Ovary (tissue), 9 donors: Measurements from ENCODE around the gene AKT1S1. TPM values are rescaled to one million over a fixed set of nuclear protein-coding genes. Genes with fewer than 3 reads are reported as not detected.

Experiments
- DNase-seq, 5 donors: peaks; one replicate each; pipeline ENCODE4 v3.0.0-alpha.2; 2019 to 2020
- H3K27ac ChIP-seq, 2 donors: fragments of 200-600 bp; one replicate each; pipeline versions ENCODE4 v1.5.1 to v1.8.0; 2019 to 2022
- H3K27me3 ChIP-seq: fragments of 200-600 bp; one replicate; pipeline ENCODE4 v1.8.0; 2022
- H3K36me3 ChIP-seq: fragments of 200-600 bp; sonication (generic); one replicate; pipeline ENCODE4 v1.5.1; 2019
- H3K4me1 ChIP-seq: one replicate; pipeline ENCODE4 v1.8.1; 2013; ENCODE audit warnings: mild to moderate bottlenecking, moderate library complexity; ENCODE audit not compliant: insufficient read depth
- H3K4me3 ChIP-seq: fragments of 200-600 bp; sonication (generic); one replicate; pipeline ENCODE4 v1.5.1; 2017
- H3K9me3 ChIP-seq, 2 donors: fragments of 200-600 bp in 1 of 2; sonication (generic) in 1 of 2; one replicate each; pipeline versions ENCODE4 v1.5.1 to v1.8.1; 2013 to 2019; ENCODE audit warnings: mild to moderate bottlenecking in 1 of 2, moderate library complexity in 1 of 2
- EP300 ChIP-seq: sonication (generic); formaldehyde crosslinking; IDR thresholded peaks from one replicate; pipeline ENCODE4 v1.6.1; 2017; ENCODE audit warnings: antibody characterized with exemption
- POLR2A ChIP-seq: fragments of 450-650 bp; IDR thresholded peaks from one replicate; pipeline ENCODE4 v1.6.1; 2017; ENCODE audit warnings: antibody characterized with exemption, mild to moderate bottlenecking, moderate library complexity
- WGBS, 3 donors: extraction: QIAGEN DNeasy Blood & Tissue Kit in 1 of 3; methylation state at CpG; one replicate each; pipeline versions ENCODE4 v1.1.5 to v1.1.7; 2013 to 2017; 5-methylcytosine and 5-hydroxymethylcytosine counted together
- intact Hi-C, 4 donors: fragments of 100-400 bp; cut with DNase I; formaldehyde crosslinking; loops; one replicate each; pipeline versions ENCODE4 v1.11.0 to v1.15.1; 2022 to 2023
- polyA plus RNA-seq, 2 donors: library from polyadenylated mRNA; stranded (reverse); fragments of 200-250 nt in 1 of 2; fragments of 350-450 nt in 1 of 2; fragmentation: Illumina TruSeq in 1 of 2; extraction: RNeasy Lipid Tissue Mini Kit (QIAGEN cat#74804) in 1 of 2; gene quantifications; one replicate each; pipeline ENCODE4 v1.2.3, GENCODE V29; 2013 to 2014
- total RNA-seq, 7 donors: library from RNA; depleted of rRNA in 2 of 7; stranded (reverse); fragments of >200 nt in 2 of 7; fragmentation: NEBNext Ultra II Directional in 3 of 7; extraction: Animal tissue kit (Norgen Biotek cat#: 25700) in 3 of 7; gene quantifications; one replicate each; pipeline versions ENCODE4 v1.1.0 to v1.2.4, GENCODE V29; 2016 to 2023
- TF ChIP-seq, protein P1 (sequence below), 3 donors: fragments of 450-650 bp in 2 of 3; fragments of 200-600 bp in 1 of 3; IDR thresholded peaks; one replicate each; pipeline versions ENCODE4 v1.5.1 to v1.8.0; 2016 to 2022; ENCODE audit warnings: antibody characterized with exemption in 3 of 3, mild to moderate bottlenecking in 1 of 3
- donor health status: DM: no; HTN: no; CAD: no; lungs with moderate emphysema.
- donor health status: DM: no; HTN: no; CAD: no.
- donor health status: Bipolar disorder and iron deficiency.
- donor health status: DM: yes; HTN: yes; CAD: no.
- donor health status: DM: no; HTN: no; CAD: no.
- donor health status: DM: yes; HTN: yes; CAD: no.

AKT1S1 gene
- total and polyA plus RNA-seq, 9 donors, result 10.6 to 45.3 (median 30.0) TPM

DNA sequence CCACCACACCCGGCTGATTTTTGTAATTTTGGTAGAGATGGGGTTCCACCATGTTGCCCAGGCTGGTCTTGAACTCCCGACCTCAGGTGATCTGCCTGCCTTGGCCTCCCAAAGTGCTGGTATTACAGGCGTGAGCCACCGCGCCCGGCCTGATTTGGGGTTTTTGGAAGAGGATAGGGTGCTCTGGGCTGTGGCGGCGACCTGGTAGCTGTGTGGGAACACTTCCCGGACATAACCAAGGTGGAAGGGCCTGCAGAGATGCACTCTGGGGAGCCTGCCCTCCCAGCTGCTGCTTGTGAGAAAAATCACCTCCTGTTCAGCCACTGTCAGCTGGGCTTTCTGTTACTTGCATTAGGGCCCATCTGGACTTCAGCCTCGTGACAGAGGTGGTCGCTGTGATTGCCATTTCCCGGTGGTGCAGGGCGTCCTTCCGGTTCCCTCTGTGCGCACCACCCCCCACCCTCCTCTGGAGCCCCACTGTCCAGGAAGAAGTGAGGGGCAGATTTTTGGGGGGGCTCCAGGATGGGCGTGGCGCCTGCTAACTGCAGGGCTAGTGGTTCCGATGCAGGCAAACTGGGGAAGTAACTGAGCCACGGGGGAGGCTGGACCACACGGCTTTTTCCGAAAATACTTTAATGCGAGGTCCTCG is 12.0 kb upstream of the AKT1S1 start:
- peak in 1 of 5 donors; percentile 57 for DNase-seq
- Histone ChIP-seq H3K4me1 (peaks cover 6% of the 10 kb centered on the region), H3K9me3 (no peaks in the 10 kb centered on the region), H3K27ac (no peak overlapping the region), H3K36me3 (no peaks in the 10 kb centered on the region), H3K4me3 (no peak overlapping the region), H3K27me3 (no peaks in the 10 kb centered on the region)
- TF ChIP-seq, protein P1, sequence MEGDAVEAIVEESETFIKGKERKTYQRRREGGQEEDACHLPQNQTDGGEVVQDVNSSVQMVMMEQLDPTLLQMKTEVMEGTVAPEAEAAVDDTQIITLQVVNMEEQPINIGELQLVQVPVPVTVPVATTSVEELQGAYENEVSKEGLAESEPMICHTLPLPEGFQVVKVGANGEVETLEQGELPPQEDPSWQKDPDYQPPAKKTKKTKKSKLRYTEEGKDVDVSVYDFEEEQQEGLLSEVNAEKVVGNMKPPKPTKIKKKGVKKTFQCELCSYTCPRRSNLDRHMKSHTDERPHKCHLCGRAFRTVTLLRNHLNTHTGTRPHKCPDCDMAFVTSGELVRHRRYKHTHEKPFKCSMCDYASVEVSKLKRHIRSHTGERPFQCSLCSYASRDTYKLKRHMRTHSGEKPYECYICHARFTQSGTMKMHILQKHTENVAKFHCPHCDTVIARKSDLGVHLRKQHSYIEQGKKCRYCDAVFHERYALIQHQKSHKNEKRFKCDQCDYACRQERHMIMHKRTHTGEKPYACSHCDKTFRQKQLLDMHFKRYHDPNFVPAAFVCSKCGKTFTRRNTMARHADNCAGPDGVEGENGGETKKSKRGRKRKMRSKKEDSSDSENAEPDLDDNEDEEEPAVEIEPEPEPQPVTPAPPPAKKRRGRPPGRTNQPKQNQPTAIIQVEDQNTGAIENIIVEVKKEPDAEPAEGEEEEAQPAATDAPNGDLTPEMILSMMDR (IDR thresholded peaks at IDR 0.05), result no peak
- TF ChIP-seq POLR2A, result no peak
- no peak for TF ChIP-seq EP300
- intact Hi-C loops, result no loop called here
- 77 to 89% (median 83%) methylated on average over 23 of the region's 23 CpGs for WGBS, 3 donors

DNA sequence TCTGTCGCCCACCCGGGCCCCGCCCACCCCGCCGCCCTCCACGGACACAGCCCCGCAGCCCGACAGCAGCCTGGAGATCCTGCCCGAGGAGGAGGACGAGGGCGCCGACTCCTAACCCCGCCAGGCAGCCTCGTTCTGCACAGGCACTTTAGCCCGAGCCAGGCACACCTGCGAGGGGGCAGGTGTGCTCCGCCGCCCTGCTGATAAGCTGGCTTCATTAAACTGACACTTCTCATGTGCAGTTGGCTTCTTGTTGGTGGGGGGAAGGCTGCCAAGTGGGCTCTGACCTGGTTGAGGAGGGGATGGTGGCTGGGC is 11.3 kb upstream of the AKT1S1 start:
- H3K36me3 ChIP-seq, result no peaks in the 10 kb centered on the region
- H3K27ac ChIP-seq, result no peak overlapping the region

DNA sequence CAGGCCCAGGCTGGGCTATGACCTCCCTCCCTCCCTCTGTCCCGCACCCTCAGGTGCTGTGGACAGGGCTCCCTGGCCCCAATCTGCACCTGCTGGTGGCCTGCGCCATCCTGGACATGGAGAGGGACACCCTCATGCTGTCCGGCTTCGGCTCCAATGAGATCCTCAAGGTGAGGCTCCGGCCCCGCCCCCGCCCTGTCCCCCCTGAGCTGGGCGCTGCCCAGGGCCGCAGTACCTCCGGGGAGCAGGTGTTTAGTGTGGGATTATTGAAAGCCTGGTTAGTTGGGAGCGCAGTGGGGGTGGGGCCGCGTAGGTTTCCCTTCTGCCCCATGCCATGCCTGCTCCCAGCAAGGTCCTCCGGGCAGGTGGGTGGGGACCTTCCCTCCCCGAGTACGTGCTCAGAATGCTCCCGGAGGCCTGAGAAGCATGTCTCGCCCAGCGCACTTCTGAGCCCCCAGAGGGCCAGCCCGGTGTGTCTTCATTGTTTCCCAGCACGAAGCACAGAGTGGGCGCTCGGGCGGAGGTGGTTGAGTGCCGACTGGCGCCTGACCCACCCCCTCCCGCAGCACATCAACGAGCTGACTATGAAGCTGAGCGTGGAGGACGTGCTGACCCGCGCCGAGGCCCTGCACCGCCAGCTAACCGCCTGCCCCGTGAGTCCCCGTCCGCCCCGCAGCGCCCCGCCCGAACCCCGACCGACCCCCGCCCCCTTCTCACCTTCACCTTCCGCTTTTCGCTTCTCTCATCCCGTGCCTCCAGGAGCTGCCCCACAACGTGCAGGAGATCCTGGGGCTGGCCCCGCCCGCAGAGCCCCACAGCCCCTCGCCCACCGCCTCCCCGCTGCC is 10.7 kb upstream of the AKT1S1 start:
- DNase-seq, result no peak

More for the DNA sequence above, 11.3 kb upstream of the AKT1S1 start:
- Histone ChIP-seq H3K9me3 (no peaks in the 10 kb centered on the region), H3K4me1 (peaks cover 6% of the 10 kb centered on the region), H3K27me3 (no peaks in the 10 kb centered on the region), H3K4me3 (no peak overlapping the region)
- intact Hi-C loops, result no loop called here
- TF ChIP-seq POLR2A, result no peak
- TF ChIP-seq, protein P1 (IDR thresholded peaks at IDR 0.05), result no peak
- TF ChIP-seq EP300, result no peak
- WGBS, 3 donors, result 74 to 90% (median 78%) methylated on average over 15 to 18 of the region's 18 CpGs
- DNase-seq, result no peak

DNA sequence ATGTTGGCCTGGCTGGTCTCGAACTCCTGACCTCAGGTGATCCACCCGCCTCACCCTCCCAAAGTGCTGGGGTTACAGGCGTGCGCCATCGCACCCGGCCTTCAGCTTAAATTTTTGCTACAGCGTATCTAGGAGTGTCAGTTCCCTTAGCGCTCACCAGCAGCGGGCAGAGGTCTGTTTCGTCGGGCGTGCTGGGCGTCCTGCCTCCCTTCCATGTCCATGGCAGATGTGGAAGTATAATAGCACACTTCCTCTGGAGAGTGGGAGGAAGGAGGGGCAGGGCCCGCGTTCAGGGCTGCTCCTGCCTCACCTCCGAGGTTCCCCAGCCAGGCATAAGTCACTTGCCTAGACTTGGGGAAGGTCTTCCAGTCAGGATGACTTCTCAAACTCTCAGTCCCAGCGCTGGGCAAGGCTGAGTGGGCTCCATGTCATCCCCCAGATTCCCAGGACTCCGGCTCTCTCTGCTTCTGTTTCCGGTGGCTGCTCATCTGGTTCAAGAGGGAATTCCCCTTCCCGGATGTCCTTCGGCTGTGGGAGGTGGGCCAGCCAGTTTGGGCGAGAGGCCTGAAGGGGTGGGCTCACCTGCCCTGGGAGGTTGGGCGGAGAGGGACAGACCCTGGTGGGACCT is 10.0 kb upstream of the AKT1S1 start:
- Histone ChIP-seq H3K27ac (no peak overlapping the region), H3K36me3 (no peaks in the 10 kb centered on the region), H3K4me3 (no peak overlapping the region), H3K9me3 (no peaks in the 10 kb centered on the region), H3K27me3 (no peaks in the 10 kb centered on the region), H3K4me1 (peaks cover 6% of the 10 kb centered on the region)
- TF ChIP-seq, protein P1 (IDR thresholded peaks at IDR 0.05), result no peak
- TF ChIP-seq POLR2A (no peak), EP300 (no peak)
- no peak for DNase-seq
- 62 to 70% (median 62%) methylated on average over 23 of the region's 23 CpGs for WGBS, 3 donors
- intact Hi-C loops, result no loop called here

More for the DNA sequence above, 10.7 kb upstream of the AKT1S1 start:
- no peaks in the 10 kb centered on the region for H3K27me3 ChIP-seq
- peaks cover 6% of the 10 kb centered on the region for H3K4me1 ChIP-seq
- no peak overlapping the region for H3K27ac ChIP-seq
- no peaks in the 10 kb centered on the region for H3K9me3 ChIP-seq
- H3K4me3 ChIP-seq, result no peak overlapping the region
- WGBS, 3 donors, result 79 to 85% (median 85%) methylated on average over 45 to 54 of the region's 54 CpGs
- no peaks in the 10 kb centered on the region for H3K36me3 ChIP-seq
- intact Hi-C loops, result no loop called here
- TF ChIP-seq EP300 (no peak), POLR2A (no peak)
- TF ChIP-seq, protein P1 (IDR thresholded peaks at IDR 0.05), result no peak
